Gastrocnemius medialis (tissue), 4 donors: Measurements from ENCODE around the gene SSPN. TPM values are rescaled to one million over a fixed set of nuclear protein-coding genes. Genes with fewer than 3 reads are reported as not detected.

Experiments
- ATAC-seq, 2 donors: fragments of 150-250 bp; one replicate each; pipeline ENCODE4 v1.9.1; 2016
- DNase-seq, 2 donors: peaks; one replicate each; pipeline ENCODE4 v3.0.0-alpha.2; 2019
- H3K27ac ChIP-seq, 4 donors: fragments of 200-600 bp; sonication (generic); 1 replicate in 1 of 4; 2 replicates in 3 of 4; pipeline ENCODE4 v1.5.1; 2016 to 2018; ENCODE audit warnings: mild to moderate bottlenecking in 2 of 4, moderate library complexity in 1 of 4
- H3K27me3 ChIP-seq, 3 donors: fragments of 200-600 bp; sonication (generic) in 2 of 3; 1 replicate in 1 of 3; 2 replicates in 2 of 3; pipeline versions ENCODE4 v1.5.1 to v1.6.0; 2016 to 2019; ENCODE audit warnings: mild to moderate bottlenecking in 1 of 3, moderate library complexity in 1 of 3
- H3K36me3 ChIP-seq, 2 donors: fragments of 200-600 bp; sonication (generic) in 1 of 2; one replicate each; pipeline ENCODE4 v1.5.1; 2017 to 2018
- H3K4me1 ChIP-seq, 2 donors: fragments of 200-600 bp; sonication (generic) in 1 of 2; one replicate each; pipeline ENCODE4 v1.5.1; 2016 to 2017; ENCODE audit warnings: mild to moderate bottlenecking in 2 of 2
- H3K4me3 ChIP-seq, 4 donors: fragments of 200-600 bp; sonication (generic) in 3 of 4; 1 replicate in 1 of 4; 2 replicates in 3 of 4; pipeline ENCODE4 v1.5.1; 2016 to 2019; ENCODE audit warnings: mild to moderate bottlenecking in 2 of 4
- H3K9me3 ChIP-seq, 3 donors: fragments of 200-600 bp; sonication (generic) in 2 of 3; 1 replicate in 1 of 3; 2 replicates in 2 of 3; pipeline ENCODE4 v1.5.1; 2016 to 2019
- POLR2A ChIP-seq, 2 donors: fragments of 450-650 bp; IDR thresholded peaks; one replicate each; pipeline ENCODE4 v1.6.1; 2017; ENCODE audit warnings: antibody characterized with exemption in 2 of 2, mild to moderate bottlenecking in 2 of 2, moderate library complexity in 2 of 2
- in situ Hi-C, 4 donors: fragments of 200-750 bp; cut with MboI; loops; one replicate each; pipeline versions ENCODE4 v1.15.0 to v1.8.0; 2017; ENCODE audit warnings: low sequenced_read_pairs in 4 of 4
- intact Hi-C: fragments of 100-400 bp; cut with DNase I; formaldehyde crosslinking; loops from one replicate; pipeline ENCODE4 v1.15.1; 2023; ENCODE audit warnings: low total_unique reads
- total RNA-seq, 4 donors: library from RNA; depleted of rRNA; stranded (reverse); fragments of >200 nt; gene quantifications; one replicate each; pipeline versions ENCODE4 v1.1.0 to v1.2.3, GENCODE V29; 2016
- TF ChIP-seq, protein P1 (sequence below), 5 experiments: fragments of 450-650 bp in 3 of 5; fragments of 200-600 bp in 2 of 5; sonication (generic) in 2 of 5; IDR thresholded peaks in 4 of 5; conservative IDR thresholded peaks in 1 of 5; 1 replicate in 4 of 5; 2 replicates in 1 of 5; pipeline ENCODE4 v1.5.1; 2016 to 2019; ENCODE audit warnings: antibody characterized with exemption in 5 of 5, mild to moderate bottlenecking in 3 of 5, moderate library complexity in 3 of 5

SSPN gene
- total RNA-seq, 4 donors from 2014 or later, result 23.0 to 65.7 (median 32.4) TPM

DNA sequence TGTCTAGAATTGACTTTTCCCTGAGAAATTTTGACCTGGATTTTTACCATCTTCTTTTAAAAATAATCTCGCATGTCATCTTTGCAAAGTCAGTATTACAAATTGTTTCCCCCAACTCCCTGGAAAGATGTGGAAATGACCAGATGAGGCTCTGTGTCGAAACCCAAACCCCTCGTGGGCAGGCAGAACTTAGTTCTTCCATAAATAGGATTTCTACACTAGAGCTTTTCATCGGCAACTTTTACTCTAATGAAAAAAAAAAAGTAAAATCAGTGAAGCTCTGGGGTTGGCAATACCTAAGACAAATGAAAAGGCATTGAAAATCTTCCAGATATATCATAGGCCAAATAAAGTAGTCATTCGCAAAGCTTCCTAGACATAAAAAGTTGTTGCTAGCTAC is 17.0 kb downstream of the SSPN start:
- H3K27ac ChIP-seq, result no peak overlapping the region
- TF ChIP-seq, protein P1, sequence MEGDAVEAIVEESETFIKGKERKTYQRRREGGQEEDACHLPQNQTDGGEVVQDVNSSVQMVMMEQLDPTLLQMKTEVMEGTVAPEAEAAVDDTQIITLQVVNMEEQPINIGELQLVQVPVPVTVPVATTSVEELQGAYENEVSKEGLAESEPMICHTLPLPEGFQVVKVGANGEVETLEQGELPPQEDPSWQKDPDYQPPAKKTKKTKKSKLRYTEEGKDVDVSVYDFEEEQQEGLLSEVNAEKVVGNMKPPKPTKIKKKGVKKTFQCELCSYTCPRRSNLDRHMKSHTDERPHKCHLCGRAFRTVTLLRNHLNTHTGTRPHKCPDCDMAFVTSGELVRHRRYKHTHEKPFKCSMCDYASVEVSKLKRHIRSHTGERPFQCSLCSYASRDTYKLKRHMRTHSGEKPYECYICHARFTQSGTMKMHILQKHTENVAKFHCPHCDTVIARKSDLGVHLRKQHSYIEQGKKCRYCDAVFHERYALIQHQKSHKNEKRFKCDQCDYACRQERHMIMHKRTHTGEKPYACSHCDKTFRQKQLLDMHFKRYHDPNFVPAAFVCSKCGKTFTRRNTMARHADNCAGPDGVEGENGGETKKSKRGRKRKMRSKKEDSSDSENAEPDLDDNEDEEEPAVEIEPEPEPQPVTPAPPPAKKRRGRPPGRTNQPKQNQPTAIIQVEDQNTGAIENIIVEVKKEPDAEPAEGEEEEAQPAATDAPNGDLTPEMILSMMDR (IDR thresholded peaks at IDR 0.05 in 4 of 5, conservative IDR thresholded peaks at IDR 0.05 in 1 of 5), result no peak
- no peak for TF ChIP-seq POLR2A (IDR thresholded peaks at IDR 0.05)
- H3K4me1 ChIP-seq, result peaks cover 12 to 24% of the 10 kb centered on the region in 2 donors
- no peaks in the 10 kb centered on the region for H3K9me3 ChIP-seq
- H3K27me3 ChIP-seq, result no peaks in the 10 kb centered on the region
- intact Hi-C loops, result no loop called here
- DNase-seq, result peak in 1 of 2 donors; percentile 41
- no peaks in the 10 kb centered on the region for H3K36me3 ChIP-seq
- no peak overlapping the region for H3K4me3 ChIP-seq
- in situ Hi-C loops, result no loop called here
- ATAC-seq, result peak in 1 of 2 donors; percentile 52

DNA sequence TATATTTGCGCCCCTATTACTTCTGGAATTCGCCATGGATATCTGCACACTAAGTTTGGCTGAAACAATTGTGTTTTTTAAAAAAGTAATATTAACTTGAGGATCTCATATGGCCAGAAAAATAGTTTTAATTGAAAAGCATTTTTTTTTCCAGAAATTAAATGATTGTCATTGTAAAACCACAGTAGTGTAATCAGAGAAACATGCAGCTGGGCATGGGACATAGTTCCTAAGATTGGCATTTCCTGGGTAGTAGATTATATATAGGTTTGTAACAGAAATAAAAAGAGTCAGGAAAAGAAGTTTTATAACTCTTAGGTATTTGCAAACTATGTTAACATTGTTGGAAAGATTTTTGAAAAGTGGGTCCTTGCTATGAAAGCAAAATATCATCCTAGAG is 17.6 kb downstream of the SSPN start:
- ATAC-seq, result no peak
- Histone ChIP-seq H3K27ac (no peak overlapping the region), H3K36me3 (no peaks in the 10 kb centered on the region), H3K4me1 (peaks cover 12 to 24% of the 10 kb centered on the region in 2 donors), H3K27me3 (no peaks in the 10 kb centered on the region), H3K9me3 (no peaks in the 10 kb centered on the region), H3K4me3 (no peak overlapping the region)
- in situ Hi-C loops, result no loop called here
- intact Hi-C loops, result no loop called here
- no peak for DNase-seq
- no peak for TF ChIP-seq POLR2A (IDR thresholded peaks at IDR 0.05)
- TF ChIP-seq, protein P1 (IDR thresholded peaks at IDR 0.05 in 4 of 5, conservative IDR thresholded peaks at IDR 0.05 in 1 of 5), result no peak

DNA sequence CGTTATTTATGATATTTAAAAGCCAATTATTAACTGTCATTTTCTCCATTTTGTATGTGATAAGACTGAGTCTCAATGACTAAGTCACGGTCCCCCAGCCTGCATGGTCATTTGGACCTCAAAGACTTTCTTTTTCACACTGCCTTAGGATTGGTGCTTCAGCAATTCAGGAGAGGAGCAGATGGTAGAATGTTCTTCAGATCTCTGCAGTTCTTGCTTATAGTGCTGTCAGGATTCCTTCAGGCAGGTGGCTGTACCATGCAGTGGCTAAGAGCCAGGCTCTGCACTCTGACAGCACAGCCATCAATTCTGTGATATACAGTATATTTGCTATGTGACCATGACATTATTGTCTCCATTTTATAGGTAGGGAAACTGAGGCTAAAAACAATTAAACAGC is 18.7 kb downstream of the SSPN start:
- no peaks in the 10 kb centered on the region for H3K9me3 ChIP-seq
- peaks cover 12 to 24% of the 10 kb centered on the region in 2 donors for H3K4me1 ChIP-seq
- DNase-seq (no peak), ATAC-seq (no peak)
- no peaks in the 10 kb centered on the region for H3K36me3 ChIP-seq
- H3K27ac ChIP-seq, result no peak overlapping the region
- intact Hi-C loops (no loop called here), in situ Hi-C loops (no loop called here)
- TF ChIP-seq POLR2A (IDR thresholded peaks at IDR 0.05), result no peak
- TF ChIP-seq, protein P1 (IDR thresholded peaks at IDR 0.05 in 4 of 5, conservative IDR thresholded peaks at IDR 0.05 in 1 of 5), result no peak
- no peaks in the 10 kb centered on the region for H3K27me3 ChIP-seq
- no peak overlapping the region for H3K4me3 ChIP-seq

DNA sequence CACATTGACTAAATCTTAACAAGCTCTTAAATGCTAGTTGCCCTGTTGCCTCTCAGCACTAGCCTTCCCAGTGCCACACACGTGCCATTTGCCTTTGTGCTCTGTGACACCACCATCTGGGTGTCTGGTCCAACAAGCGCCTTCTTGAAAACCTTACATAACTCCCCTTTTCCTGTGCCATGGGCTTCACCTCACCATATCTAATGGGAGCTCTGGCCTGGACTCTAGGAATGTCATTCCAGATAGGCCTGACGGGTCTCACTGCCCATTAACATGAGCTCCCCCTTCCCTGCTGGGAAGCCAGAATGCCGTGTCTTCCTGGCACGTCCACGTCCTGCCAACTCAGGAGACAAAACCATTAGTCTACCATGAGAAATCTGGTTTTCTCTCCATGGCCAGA is 24.4 kb downstream of the SSPN start:
- no peak overlapping the region for H3K4me3 ChIP-seq
- no peaks in the 10 kb centered on the region for H3K9me3 ChIP-seq
- no peaks in the 10 kb centered on the region for H3K4me1 ChIP-seq
- in situ Hi-C loops, result no loop called here
- TF ChIP-seq, protein P1 (IDR thresholded peaks at IDR 0.05 in 4 of 5, conservative IDR thresholded peaks at IDR 0.05 in 1 of 5), result no peak
- no peak for TF ChIP-seq POLR2A (IDR thresholded peaks at IDR 0.05)
- H3K27me3 ChIP-seq, result no peaks in the 10 kb centered on the region
- no peak for DNase-seq
- intact Hi-C loops, result no loop called here
- no peak for ATAC-seq
- no peaks in the 10 kb centered on the region for H3K36me3 ChIP-seq
- H3K27ac ChIP-seq, result no peak overlapping the region

DNA sequence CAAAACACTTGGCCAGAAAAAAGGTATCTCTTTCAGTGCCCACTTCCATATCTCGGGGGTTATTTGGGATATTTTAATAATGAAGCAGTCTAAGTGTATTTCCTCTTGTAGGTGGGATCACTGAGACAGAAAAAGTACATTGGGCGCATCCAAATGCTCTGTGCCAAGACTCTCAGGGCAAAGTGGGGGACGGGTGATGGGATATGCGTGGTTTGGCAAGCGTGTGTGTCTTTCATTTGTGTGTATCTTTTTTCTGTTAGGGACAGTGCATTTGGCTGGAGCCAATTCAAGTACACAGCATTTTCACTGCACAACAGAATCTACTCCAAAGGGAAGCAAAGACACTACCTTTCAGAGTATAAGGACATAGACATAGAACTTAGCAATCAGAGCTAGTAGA is 29.3 kb downstream of the SSPN start:
- Histone ChIP-seq H3K36me3 (no peaks in the 10 kb centered on the region), H3K4me3 (no peak overlapping the region), H3K27me3 (no peaks in the 10 kb centered on the region), H3K4me1 (peaks cover 0 to 5% of the 10 kb centered on the region in 2 donors), H3K27ac (no peak overlapping the region), H3K9me3 (no peaks in the 10 kb centered on the region)
- in situ Hi-C loops, result no loop called here
- intact Hi-C loops, result no loop called here
- DNase-seq (no peak), ATAC-seq (no peak)
- no peak for TF ChIP-seq POLR2A (IDR thresholded peaks at IDR 0.05)
- TF ChIP-seq, protein P1 (IDR thresholded peaks at IDR 0.05 in 4 of 5, conservative IDR thresholded peaks at IDR 0.05 in 1 of 5), result no peak
